ENCODE results near the gene REV3L. TPM values are rescaled to one million over a fixed set of nuclear protein-coding genes. Genes with fewer than 3 reads are reported as not detected.

REV3L gene
- total and polyA plus RNA-seq, 9 of the 15 experiments (the other 6 are each of a cell fraction or from before 2014, with no cell fraction given): 5.5 to 24.4 (median 14.4) TPM

DNA sequence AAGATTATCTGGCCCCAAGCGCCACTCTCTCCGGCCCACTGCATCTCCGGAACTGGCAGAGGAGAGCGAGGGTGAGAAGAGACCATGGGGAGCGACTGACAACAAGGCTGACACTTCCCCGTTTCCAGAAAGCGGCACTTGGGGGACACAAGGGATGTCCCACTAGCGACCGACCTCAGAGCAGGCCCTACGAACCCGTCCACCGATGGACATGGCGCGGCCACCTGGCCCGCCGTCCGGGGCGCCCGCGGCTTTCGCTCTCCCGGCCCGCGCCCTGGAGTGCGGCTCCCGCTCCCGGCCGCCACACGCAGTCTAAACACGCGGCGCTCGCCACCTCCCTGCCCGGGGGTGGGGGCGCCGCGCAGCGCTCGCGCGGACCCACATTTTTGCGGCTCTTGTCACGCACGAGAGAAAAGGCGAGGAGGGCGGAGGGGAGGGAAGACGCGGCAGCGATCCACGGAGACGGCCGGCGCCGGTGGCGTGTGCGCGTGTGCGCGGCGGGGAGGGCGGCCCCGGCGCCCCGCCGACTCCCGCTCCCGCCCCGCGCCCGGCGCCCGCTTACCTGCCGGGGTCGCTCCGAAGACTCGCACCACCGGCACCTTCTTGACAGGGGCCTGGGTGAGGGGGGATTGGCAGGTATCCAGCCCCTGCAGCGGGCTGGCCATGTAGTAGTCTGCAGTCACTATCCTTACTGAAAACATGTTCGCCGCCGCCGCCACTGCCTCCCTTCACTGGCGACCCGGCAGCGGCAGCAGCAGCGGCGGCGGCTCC, 645 bp downstream of the REV3L start (continued):
- TF ChIP-seq ARID3A (IDR thresholded peaks at IDR 0.05; ENCODE audit: borderline replicate concordance, low read depth, low read length) (no peak), ARNT (IDR thresholded peaks at IDR 0.05) (no peak), CBFA2T2 (conservative IDR thresholded peaks at IDR 0.05) (no peak), EGR1 (conservative IDR thresholded peaks at IDR 0.05) (no peak), ZNF609 (CRISPR knock-in tag; IDR thresholded peaks at IDR 0.05; ENCODE audit: borderline replicate concordance) (no peak), GTF2F1 (IDR thresholded peaks at IDR 0.05; ENCODE audit: low read depth, low read length) (no peak), ZNF512 (tag; IDR thresholded peaks at IDR 0.05) (no peak), POLR3A (IDR thresholded peaks at IDR 0.05; ENCODE audit: borderline replicate concordance, extremely low read depth, insufficient read depth, insufficient read length) (no peak), GATAD2B (IDR thresholded peaks at IDR 0.05; ENCODE audit: borderline replicate concordance) (peak; percentile 77; the same call in 1 of the 2 replicates), ZNF23 (CRISPR knock-in tag; IDR thresholded peaks at IDR 0.05) (no peak), ZNF699 (CRISPR knock-in tag; IDR thresholded peaks at IDR 0.05; ENCODE audit: insufficient replicate concordance) (no peak), NONO (IDR thresholded peaks at IDR 0.05; ENCODE audit: low read depth in 2 of 2, low read length in 1 of 2) (peak in 1 of 2 experiments; percentile 66; a peak in 2 of 4 replicates), GABPA (tag; conservative IDR thresholded peaks at IDR 0.05; ENCODE audit: low read depth) (no peak), ZNF785 (CRISPR knock-in tag; IDR thresholded peaks at IDR 0.05) (no peak), GMEB1 (CRISPR knock-in tag; IDR thresholded peaks at IDR 0.05) (no peak), TOE1 (IDR thresholded peaks at IDR 0.05; ENCODE audit: borderline replicate concordance) (no peak), TOE1 (CRISPR knock-in tag; IDR thresholded peaks at IDR 0.05; ENCODE audit: borderline replicate concordance, low read depth) (no peak), SLC30A9 (CRISPR knock-in tag; IDR thresholded peaks at IDR 0.05) (no peak)
